Fibroblast of lung (primary cell): ENCODE measurements around the gene IPO11.

ENCODE experiments used
- EZH2 ChIP-seq: IDR thresholded peaks from 2 replicates; pipeline ENCODE4 v1.5.1; 2012; ENCODE audit warnings: low read length, control low read depth, mild to moderate bottlenecking; ENCODE audit errors: missing control alignments
- TF ChIP-seq, protein P1 (sequence below), 2 donors: IDR thresholded peaks in 1 of 2; conservative IDR thresholded peaks in 1 of 2; 1 replicate in 1 of 2; 2 replicates in 1 of 2; pipeline ENCODE4 v1.5.1; 2011 to 2012; ENCODE audit warnings: low read length in 2 of 2, control low read depth in 1 of 2, inconsistent platforms in 1 of 2, low read depth in 1 of 2, mild to moderate bottlenecking in 1 of 2

DNA sequence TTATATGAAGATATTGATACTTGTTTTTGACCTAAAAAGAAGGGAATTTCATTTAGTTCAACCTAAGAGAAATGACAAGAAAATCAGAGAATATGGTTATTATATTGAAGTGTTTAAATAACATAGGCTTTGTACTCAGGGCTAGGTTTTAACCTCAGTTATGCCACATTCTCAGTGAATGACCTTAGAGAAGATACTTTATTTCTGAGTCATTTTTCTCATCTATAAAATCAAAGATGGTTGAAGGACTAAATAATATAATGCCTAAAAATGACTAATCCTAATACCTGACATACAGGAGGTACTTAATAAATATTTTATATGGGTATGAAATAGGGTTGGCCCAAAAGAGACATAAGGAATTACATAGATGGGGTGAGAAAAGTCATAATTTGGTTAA is 41.2 kb upstream of the IPO11 start:
- no peak for TF ChIP-seq EZH2
- TF ChIP-seq, protein P1, sequence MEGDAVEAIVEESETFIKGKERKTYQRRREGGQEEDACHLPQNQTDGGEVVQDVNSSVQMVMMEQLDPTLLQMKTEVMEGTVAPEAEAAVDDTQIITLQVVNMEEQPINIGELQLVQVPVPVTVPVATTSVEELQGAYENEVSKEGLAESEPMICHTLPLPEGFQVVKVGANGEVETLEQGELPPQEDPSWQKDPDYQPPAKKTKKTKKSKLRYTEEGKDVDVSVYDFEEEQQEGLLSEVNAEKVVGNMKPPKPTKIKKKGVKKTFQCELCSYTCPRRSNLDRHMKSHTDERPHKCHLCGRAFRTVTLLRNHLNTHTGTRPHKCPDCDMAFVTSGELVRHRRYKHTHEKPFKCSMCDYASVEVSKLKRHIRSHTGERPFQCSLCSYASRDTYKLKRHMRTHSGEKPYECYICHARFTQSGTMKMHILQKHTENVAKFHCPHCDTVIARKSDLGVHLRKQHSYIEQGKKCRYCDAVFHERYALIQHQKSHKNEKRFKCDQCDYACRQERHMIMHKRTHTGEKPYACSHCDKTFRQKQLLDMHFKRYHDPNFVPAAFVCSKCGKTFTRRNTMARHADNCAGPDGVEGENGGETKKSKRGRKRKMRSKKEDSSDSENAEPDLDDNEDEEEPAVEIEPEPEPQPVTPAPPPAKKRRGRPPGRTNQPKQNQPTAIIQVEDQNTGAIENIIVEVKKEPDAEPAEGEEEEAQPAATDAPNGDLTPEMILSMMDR (conservative IDR thresholded peaks at IDR 0.05 in 1 of 2, IDR thresholded peaks at IDR 0.05 in 1 of 2; ENCODE audit: low read depth in 1 of 2, low read length in 2 of 2) = no peak
